Natural killer cell (primary cell): ENCODE data around the gene MCEE. TPM values are rescaled to one million over a fixed set of nuclear protein-coding genes. Genes with fewer than 3 reads are reported as not detected.
A peak's percentile ranks its signal among the peaks of the same experiment; 100 is the strongest.
"Not testable (repeated sequence)": the region's sequence is repeated elsewhere in the genome, so short reads cannot be mapped to it uniquely, and the experiment has no call there.

Experiments
- ATAC-seq, 3 donors: fragments of 150-1000 bp in 2 of 3; fragments of 200-7000 bp in 1 of 3; cut with Tn5 transposase; 1 replicate in 1 of 3; 2 replicates in 2 of 3; pipeline ENCODE4 v1.10.0; 2021; ENCODE audit warnings: mild to moderate bottlenecking in 2 of 3, moderate library complexity in 2 of 3
- DNase-seq, 2 donors: peaks; one replicate each; pipeline versions ENCODE4 v3.0.0 to v3.0.0-alpha.2; 2013 to 2021; ENCODE audit warnings: mixed read lengths in 1 of 2
- H3K27ac ChIP-seq: one replicate; pipeline ENCODE4 v1.5.1; 2013; ENCODE audit warnings: mild to moderate bottlenecking, low read length
- H3K27me3 ChIP-seq: one replicate; pipeline ENCODE4 v1.6.1; 2013; ENCODE audit warnings: low read length; ENCODE audit not compliant: control insufficient read depth, insufficient read depth
- H3K36me3 ChIP-seq: one replicate; pipeline ENCODE4 v1.6.1; 2013; ENCODE audit warnings: low read length; ENCODE audit not compliant: control insufficient read depth, insufficient read depth
- H3K4me1 ChIP-seq: one replicate; pipeline ENCODE4 v1.6.1; 2013; ENCODE audit warnings: low read length; ENCODE audit not compliant: control insufficient read depth, insufficient read depth
- H3K4me3 ChIP-seq: one replicate; pipeline ENCODE4 v1.5.1; 2013; ENCODE audit warnings: low read length
- H3K9me3 ChIP-seq: one replicate; pipeline ENCODE4 v1.6.1; 2013; ENCODE audit warnings: low read length; ENCODE audit not compliant: control insufficient read depth, insufficient read depth
- H3K27ac Mint-ChIP-seq, 2 donors: one replicate each; pipeline ENCODE4 v1.8.0; 2022; ENCODE audit warnings: mild to moderate bottlenecking in 2 of 2, mixed read lengths in 2 of 2, moderate library complexity in 1 of 2
- H3K27me3 Mint-ChIP-seq, 2 donors: one replicate each; pipeline ENCODE4 v1.8.0; 2022; ENCODE audit warnings: low read depth in 2 of 2, mixed read lengths in 2 of 2
- H3K36me3 Mint-ChIP-seq: one replicate; pipeline ENCODE4 v1.8.0; 2022; ENCODE audit warnings: mixed read lengths
- H3K4me1 Mint-ChIP-seq, 2 donors: one replicate each; pipeline ENCODE4 v1.8.0; 2022; ENCODE audit warnings: mixed read lengths in 2 of 2
- H3K4me3 Mint-ChIP-seq: one replicate; pipeline ENCODE4 v1.8.0; 2022; ENCODE audit warnings: mild to moderate bottlenecking, moderate library complexity, mixed read lengths
- H3K9me3 Mint-ChIP-seq, 2 donors: one replicate each; pipeline ENCODE4 v1.8.0; 2022; ENCODE audit warnings: mixed read lengths in 2 of 2
- CTCF ChIP-seq: fragments of 200-600 bp; IDR thresholded peaks from one replicate; pipeline ENCODE4 v1.8.0; 2022; ENCODE audit warnings: antibody characterized with exemption
- WGBS: methylation state at CpG from one replicate; pipeline ENCODE4 v1.1.7; 2013; ENCODE audit warnings: missing lambda C conversion rate; ENCODE audit not compliant: insufficient coverage; 5-methylcytosine and 5-hydroxymethylcytosine counted together
- intact Hi-C: fragments of 100-400 bp; cut with micrococcal nuclease; formaldehyde crosslinking; loops from one replicate; pipeline ENCODE4 v1.14.2; 2022
- total RNA-seq, 4 donors: library from RNA; stranded (reverse); fragments of 120-200 nt in 1 of 4; gene quantifications; one replicate each; pipeline versions ENCODE4 v1.2.3 to v1.2.4, GENCODE V29; 2013 to 2022

The MCEE gene
- total RNA-seq, 3 donors from 2014 or later (not counting 1 experiment from before 2014, with no cell fraction given), result 8.4 to 10.4 (median 8.7) TPM

- Histone ChIP-seq H3K4me3 (no peak overlapping the region), H3K9me3 (no peaks in the 10 kb centered on the region), H3K4me1 (no peaks in the 10 kb centered on the region), H3K36me3 (no peaks in the 10 kb centered on the region), H3K27me3 (no peaks in the 10 kb centered on the region), H3K27ac (no peak overlapping the region)
- peak in 1 of 2 donors; percentile 68 for DNase-seq
- Mint-ChIP-seq H3K4me1 (no peaks in the 10 kb centered on the region), H3K27ac (no peak overlapping the region), H3K27me3 (peaks cover 7 to 10% of the 10 kb centered on the region in 2 donors), H3K4me3 (no peak overlapping the region), H3K36me3 (no peaks in the 10 kb centered on the region), H3K9me3 (no peaks in the 10 kb centered on the region)
- TF ChIP-seq CTCF, result peak; percentile 68
- intact Hi-C loops, result no loop called here
- 4% methylated on average over 2 of the region's 3 CpGs for WGBS
- ATAC-seq, result peak in 2 of 3 donors; percentile 57 to 68
These were observed 29.6 kb downstream of the MCEE start for GRCh38 chr2:71100195-71100964.

GRCh38 chr2:71092491-71093260, 37.4 kb downstream of the MCEE start:
- H3K9me3 Mint-ChIP-seq, H3K4me1 ChIP-seq, H3K4me3 Mint-ChIP-seq, intact Hi-C loops, H3K27me3 ChIP-seq, H3K27ac Mint-ChIP-seq, H3K4me1 Mint-ChIP-seq, H3K36me3 Mint-ChIP-seq, H3K4me3 ChIP-seq, ATAC-seq, H3K27ac ChIP-seq, H3K36me3 ChIP-seq, H3K9me3 ChIP-seq, DNase-seq: not testable (repeated sequence)
- peaks cover 14 to 24% of the 10 kb centered on the region in 2 donors for H3K27me3 Mint-ChIP-seq
- 95% methylated on average over 33 of the region's 33 CpGs for WGBS

GRCh38 chr2:71091808-71092207, 38.2 kb downstream of the MCEE start:
- H3K4me1 ChIP-seq, H3K4me3 ChIP-seq, H3K27ac Mint-ChIP-seq, ATAC-seq, H3K4me3 Mint-ChIP-seq, intact Hi-C loops, H3K4me1 Mint-ChIP-seq, H3K27ac ChIP-seq, H3K36me3 Mint-ChIP-seq, H3K36me3 ChIP-seq, H3K27me3 ChIP-seq, H3K9me3 Mint-ChIP-seq, H3K9me3 ChIP-seq, DNase-seq: not testable (repeated sequence)
- H3K27me3 Mint-ChIP-seq, result peaks cover 16 to 29% of the 10 kb centered on the region in 2 donors
- 89% methylated on average over 9 of the region's 9 CpGs for WGBS

GRCh38 chr2:71089475-71089874, 40.6 kb downstream of the MCEE start:
- H3K27ac ChIP-seq, DNase-seq, H3K9me3 Mint-ChIP-seq, H3K4me1 Mint-ChIP-seq, intact Hi-C loops, ATAC-seq, H3K27ac Mint-ChIP-seq, H3K4me3 ChIP-seq, H3K4me1 ChIP-seq, H3K4me3 Mint-ChIP-seq, H3K36me3 Mint-ChIP-seq, H3K9me3 ChIP-seq, H3K27me3 ChIP-seq, H3K36me3 ChIP-seq: not testable (repeated sequence)
- 87% methylated on average over 14 of the region's 14 CpGs for WGBS
- peaks cover 22 to 46% of the 10 kb centered on the region in 2 donors for H3K27me3 Mint-ChIP-seq

GRCh38 chr2:71085325-71086003, 44.6 kb downstream of the MCEE start:
- intact Hi-C loops, ATAC-seq, H3K27ac Mint-ChIP-seq, H3K36me3 Mint-ChIP-seq, H3K4me3 Mint-ChIP-seq, H3K36me3 ChIP-seq, H3K9me3 ChIP-seq, H3K4me3 ChIP-seq, H3K27ac ChIP-seq, H3K27me3 ChIP-seq, DNase-seq, H3K9me3 Mint-ChIP-seq: not testable (repeated sequence)
- WGBS, result 94% methylated on average over 7 of the region's 9 CpGs
- Mint-ChIP-seq H3K27me3 (peaks cover 21 to 45% of the 10 kb centered on the region in 2 donors), H3K4me1 (peaks cover 10 to 14% of the 10 kb centered on the region in 2 donors)
- H3K4me1 ChIP-seq, result peaks cover 14% of the 10 kb centered on the region

GRCh38 chr2:71083752-71084312, 46.2 kb downstream of the MCEE start:
- H3K27ac ChIP-seq, H3K4me3 Mint-ChIP-seq, H3K27ac Mint-ChIP-seq, H3K36me3 ChIP-seq, H3K27me3 ChIP-seq, H3K9me3 ChIP-seq, H3K9me3 Mint-ChIP-seq, DNase-seq, H3K4me3 ChIP-seq, H3K36me3 Mint-ChIP-seq, intact Hi-C loops: not testable (repeated sequence)
- H3K4me1 ChIP-seq, result peaks cover 14% of the 10 kb centered on the region
- ATAC-seq, result peak in 2 of 3 donors; percentile 34 to 58
- peaks cover 8 to 29% of the 10 kb centered on the region in 2 donors for H3K27me3 Mint-ChIP-seq
- WGBS, result 29% methylated on average over 10 of the region's 13 CpGs
- peaks cover 10 to 14% of the 10 kb centered on the region in 2 donors for H3K4me1 Mint-ChIP-seq
